Vagina (tissue), 2 donors: Measurements from ENCODE around the gene STRA6.

Experiments used
- CTCF ChIP-seq, 3 experiments: fragments of 450-650 bp in 2 of 3; fragments of 200-600 bp in 1 of 3; sonication (generic) in 1 of 3; IDR thresholded peaks; one replicate each; pipeline ENCODE4 v1.5.1; 2017 to 2019; ENCODE audit warnings: antibody characterized with exemption in 3 of 3, mild to moderate bottlenecking in 2 of 3, moderate library complexity in 2 of 3
- POLR2A ChIP-seq, 2 donors: fragments of 450-650 bp; IDR thresholded peaks; one replicate each; pipeline ENCODE4 v1.6.1; 2017; ENCODE audit warnings: antibody characterized with exemption in 2 of 2, mild to moderate bottlenecking in 2 of 2, moderate library complexity in 2 of 2

- no peak for TF ChIP-seq CTCF (IDR thresholded peaks at IDR 0.05)
- no peak for TF ChIP-seq POLR2A (IDR thresholded peaks at IDR 0.05)
Observed at GRCh38 chr15:74222240-74223119, 19.9 kb upstream of the STRA6 start.
